GM12801 (cell line): ENCODE data around the gene CCSER1.

Experiments used
- CTCF ChIP-seq: IDR thresholded peaks from one replicate; pipeline ENCODE4 v1.5.1; 2011; ENCODE audit warnings: control low read depth; ENCODE audit not compliant: insufficient read length; ENCODE audit errors: extremely low read depth

Gene CCSER1

GRCh38 chr4:90792696-90793095 is 665.5 kb downstream of the CCSER1 start:
- TF ChIP-seq CTCF, result no peak

DNA sequence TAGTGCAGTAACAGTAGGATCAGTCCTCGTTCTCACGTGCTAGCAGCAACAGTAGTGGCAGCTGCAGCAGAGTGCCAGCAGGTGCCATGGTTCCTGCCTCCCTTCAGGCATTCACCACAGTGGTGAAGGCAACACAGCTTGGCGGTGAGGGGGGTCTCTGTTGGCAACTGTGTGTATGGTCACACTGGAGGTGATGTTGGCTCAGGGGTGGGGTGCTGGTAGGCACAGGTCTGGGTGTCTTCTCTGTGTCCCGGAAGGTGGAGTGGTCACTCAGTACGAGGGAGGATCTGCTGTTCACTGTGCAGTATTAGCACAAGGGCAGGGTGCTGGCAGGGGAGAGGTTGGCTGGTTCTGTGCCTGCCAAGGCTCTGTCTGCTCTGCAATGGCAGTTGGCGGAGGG is 671.8 kb downstream of the CCSER1 start:
- TF ChIP-seq CTCF, result no peak

DNA sequence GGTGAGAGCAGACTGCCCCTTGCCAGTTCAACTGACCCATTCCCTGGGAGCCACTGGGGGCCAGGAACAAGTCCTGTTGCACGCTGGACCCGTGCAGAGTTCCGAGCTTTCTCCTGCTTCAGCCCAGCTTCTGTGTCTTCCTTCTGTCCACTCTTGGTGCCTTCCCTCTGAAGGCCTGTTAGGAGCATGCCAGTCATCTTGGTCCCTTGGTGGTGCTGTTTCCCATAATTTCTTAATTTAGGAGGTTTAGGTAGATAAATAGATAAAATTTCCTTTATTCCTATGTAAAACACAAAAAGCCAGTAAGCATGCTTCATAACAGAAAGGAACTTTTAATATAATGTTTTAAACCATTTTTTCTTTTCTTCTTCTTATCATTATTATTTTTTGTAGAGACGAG is 672.7 kb downstream of the CCSER1 start:
- TF ChIP-seq CTCF, result no peak

- no peak for TF ChIP-seq CTCF
Observed at GRCh38 chr4:90815569-90815968, 688.4 kb downstream of the CCSER1 start.

DNA sequence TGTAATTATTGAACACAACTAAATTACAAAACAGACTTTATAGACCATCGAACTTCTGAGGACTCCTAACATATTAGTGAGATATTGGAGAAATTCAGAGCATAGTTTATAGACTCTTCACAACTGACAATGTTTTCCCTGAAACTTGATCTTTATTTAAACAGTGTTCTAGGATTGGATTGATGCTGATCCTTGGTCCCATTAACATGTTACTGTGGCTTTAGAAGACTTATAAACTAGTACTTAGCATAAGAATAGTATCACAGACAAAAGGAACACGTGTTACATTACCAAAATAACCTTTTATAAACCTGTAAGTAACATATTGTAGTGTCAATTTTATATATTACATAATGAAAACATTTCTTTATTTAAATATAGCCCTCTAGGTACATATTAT is 689.6 kb downstream of the CCSER1 start:
- no peak for TF ChIP-seq CTCF

GRCh38 chr4:90824266-90825150 is 697.3 kb downstream of the CCSER1 start:
- no peak for TF ChIP-seq CTCF

GRCh38 chr4:90825849-90826248 is 698.7 kb downstream of the CCSER1 start:
- no peak for TF ChIP-seq CTCF
